ENCODE results near the gene EML4. TPM values are rescaled to one million over a fixed set of nuclear protein-coding genes. Genes with fewer than 3 reads are reported as not detected.

Gene EML4
- total and polyA plus RNA-seq, 11 donors = 2.3 to 32.8 (median 5.6) TPM

DNA sequence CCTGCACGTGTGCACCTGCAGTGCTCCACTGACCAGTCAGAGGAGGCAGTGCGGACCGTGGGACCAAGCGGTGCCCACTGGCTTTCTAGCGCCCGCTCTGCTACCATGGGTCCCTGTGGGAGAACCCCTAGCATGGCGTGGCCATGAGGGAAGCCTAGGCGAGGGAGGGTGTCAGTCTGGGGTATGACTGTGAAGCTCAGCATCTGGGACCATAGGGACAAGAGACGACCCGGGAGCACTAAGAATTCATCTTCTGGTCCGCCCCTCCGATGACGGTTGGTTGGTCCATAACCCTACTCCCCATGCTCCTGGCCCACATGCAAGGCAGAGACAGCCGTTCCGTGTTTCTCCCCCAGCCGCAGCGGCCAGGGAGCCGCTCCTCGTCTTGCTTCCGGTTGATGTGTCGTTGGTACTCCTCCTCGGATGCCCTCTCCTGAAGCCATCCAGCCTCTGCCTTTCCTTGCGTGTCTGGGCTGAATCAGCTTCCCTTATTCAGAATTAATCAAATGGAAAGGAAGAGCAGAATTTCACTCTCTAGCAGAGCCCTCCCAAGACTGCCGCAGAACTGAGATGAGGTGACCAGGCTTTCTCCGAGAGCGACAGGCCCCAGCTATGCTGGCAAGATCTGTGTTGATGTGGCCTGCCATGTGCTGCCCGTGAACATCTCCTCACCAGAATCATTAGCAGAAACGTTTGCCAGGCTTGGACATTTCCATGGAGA is 168.9 kb downstream of the EML4 start:
- H3K9me3 ChIP-seq = no peaks in the 10 kb centered on the region
- TF ChIP-seq POLR2A (IDR thresholded peaks at IDR 0.05) = no peak
- TF ChIP-seq CTCF (IDR thresholded peaks at IDR 0.05) = no peak
- H3K36me3 ChIP-seq = peaks cover 0 to 54% (median 32%) of the 10 kb centered on the region in 9 donors
- no peak overlapping the region for H3K4me3 ChIP-seq
- no peak for ATAC-seq
- peaks cover 0 to 21% (median 14%) of the 10 kb centered on the region in 12 donors for H3K4me1 ChIP-seq
- intact Hi-C loops (cut with DNase I) = loop anchor here in 1 of 10 donors (10.0 kb wide), 1 partner anchor 243 kb away; no protein-coding TSS in a partner anchor
- no peaks in the 10 kb centered on the region for H3K27me3 ChIP-seq
- no peak for DNase-seq
- no peak overlapping the region for H3K27ac ChIP-seq
- 93 to 96% (median 95%) methylated on average over 28 of the region's 28 CpGs for WGBS, 4 donors

DNA sequence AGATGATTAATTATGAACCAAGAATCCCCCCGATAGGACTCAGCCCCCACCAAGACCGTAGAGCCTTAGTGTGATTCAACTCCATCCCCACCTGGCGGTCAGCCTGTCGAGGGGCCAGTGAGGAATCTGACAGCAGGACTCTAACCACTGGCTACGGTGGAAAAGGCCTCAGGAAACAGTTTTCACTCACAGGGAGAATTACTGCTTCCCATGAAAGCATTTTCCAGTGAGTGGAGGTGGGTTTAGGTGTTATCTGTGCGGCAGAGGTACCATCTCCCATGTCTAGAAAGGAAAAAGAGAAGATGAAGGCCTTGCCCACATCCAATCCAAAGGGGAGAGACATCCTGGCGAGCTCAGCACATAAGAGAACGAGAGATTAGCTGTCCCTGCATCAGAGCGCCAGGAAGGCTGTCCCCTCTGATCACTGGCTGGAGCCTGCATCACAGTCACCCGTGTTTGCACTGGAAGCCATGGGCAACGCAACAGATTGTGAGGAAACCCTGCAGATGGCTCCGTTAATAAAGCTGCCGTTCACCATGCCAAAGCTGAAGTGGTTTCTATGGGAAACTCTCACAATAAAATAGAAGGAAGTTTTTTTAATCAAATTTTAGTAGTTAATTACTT is 169.5 kb downstream of the EML4 start:
- Histone ChIP-seq H3K4me1 (peaks cover 0 to 23% (median 17%) of the 10 kb centered on the region in 12 donors), H3K27me3 (no peaks in the 10 kb centered on the region), H3K36me3 (peaks cover 0 to 48% (median 25%) of the 10 kb centered on the region in 9 donors), H3K27ac (no peak overlapping the region), H3K9me3 (no peaks in the 10 kb centered on the region), H3K4me3 (no peak overlapping the region)
- no peak for ATAC-seq
- TF ChIP-seq CTCF (IDR thresholded peaks at IDR 0.05) (no peak), POLR2A (IDR thresholded peaks at IDR 0.05) (no peak)
- no peak for DNase-seq
- intact Hi-C loops (cut with DNase I) = loop anchor here in 1 of 10 donors (10.0 kb wide), 1 partner anchor 244 kb away; no protein-coding TSS in a partner anchor
- WGBS, 4 donors = 91 to 96% (median 93%) methylated on average over 13 of the region's 13 CpGs

DNA sequence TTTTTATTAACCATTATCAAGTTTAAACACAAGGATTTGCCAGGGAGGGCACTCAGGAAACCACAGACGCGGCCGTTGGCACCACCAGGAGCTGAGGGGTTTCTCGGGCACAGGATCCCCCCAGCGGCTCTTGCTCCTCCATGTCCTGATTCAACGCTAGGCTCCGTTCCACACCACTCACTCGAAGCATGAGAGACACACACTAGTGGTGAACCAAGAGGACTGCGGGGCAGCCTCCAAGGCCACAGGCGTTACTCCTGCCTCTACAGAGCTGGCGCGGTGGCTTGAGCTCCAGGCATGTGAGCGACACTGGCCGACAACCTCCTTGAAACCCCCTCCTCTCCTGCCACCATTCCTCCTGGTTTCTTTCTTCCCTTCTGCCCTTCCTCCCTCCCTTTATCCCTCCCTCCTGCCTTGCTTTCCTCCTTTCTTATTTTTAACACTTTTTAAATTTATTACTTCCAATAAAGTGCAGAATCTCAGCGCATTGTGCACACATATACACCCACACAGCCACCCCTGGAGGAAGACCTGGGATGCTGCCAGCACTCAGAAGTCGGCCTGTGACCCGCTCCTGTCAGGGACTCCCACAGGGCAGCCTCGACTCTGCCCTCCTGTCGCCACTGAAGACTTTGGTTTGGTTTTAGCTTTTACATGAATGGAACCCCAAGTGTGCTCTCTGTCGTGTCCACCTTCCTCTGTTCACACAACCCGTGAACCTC is 170.2 kb downstream of the EML4 start:
- H3K4me1 ChIP-seq = peaks cover 0 to 23% (median 17%) of the 10 kb centered on the region in 12 donors
- intact Hi-C loops (cut with DNase I) = loop anchor here in 1 of 10 donors (10.0 kb wide), 1 partner anchor 245 kb away; no protein-coding TSS in a partner anchor
- no peak overlapping the region for H3K4me3 ChIP-seq
- H3K9me3 ChIP-seq = no peaks in the 10 kb centered on the region
- ATAC-seq (no peak), DNase-seq (no peak)
- no peak for TF ChIP-seq CTCF (IDR thresholded peaks at IDR 0.05)
- TF ChIP-seq POLR2A (IDR thresholded peaks at IDR 0.05) = no peak
- peaks cover 0 to 41% (median 21%) of the 10 kb centered on the region in 9 donors for H3K36me3 ChIP-seq
- no peak overlapping the region for H3K27ac ChIP-seq
- no peaks in the 10 kb centered on the region for H3K27me3 ChIP-seq
- WGBS, 4 donors = 88 to 92% (median 89%) methylated on average over 21 of the region's 21 CpGs

Data from heart left ventricle (tissue), 16 donors.